Caco-2 (cell line): ENCODE data around the gene FAM3C. TPM values are rescaled to one million over a fixed set of nuclear protein-coding genes. Genes with fewer than 3 reads are reported as not detected.
A peak's percentile ranks its signal among the peaks of the same experiment; 100 is the strongest.

Experiments
- Bru-seq: library from RNA; stranded (reverse); fragments of 400-500 nt; gene quantifications from one replicate; lab custom pipeline; 2021; lab: Mats Ljungman, UMichigan
- BruChase-seq, 2 experiments: library from RNA; stranded (reverse); fragments of 400-500 nt; gene quantifications; one replicate each; lab custom pipeline; 2021; lab: Mats Ljungman, UMichigan
- BruUV-seq: library from RNA; stranded (reverse); fragments of 400-500 nt; replicated peaks from 2 replicates; lab custom pipeline; 2021; lab: Mats Ljungman, UMichigan
- CTCF ChIA-PET: fragments of 300-600 bp; sonication (Branson Sonifier 250); formaldehyde crosslinking; loops from one replicate; lab custom pipeline; 2022; ENCODE audit warnings: antibody characterized with exemption; lab: Charles Lee
- POLR2A ChIA-PET: fragments of 300-600 bp; sonication (Branson Sonifier 250); formaldehyde crosslinking; loops from one replicate; lab custom pipeline; 2022; ENCODE audit warnings: antibody characterized with exemption; lab: Charles Lee
- DNase-seq, 2 experiments: peaks; one replicate each; pipeline versions ENCODE4 v3.0.0 to v3.0.0-alpha.2; 2020 to 2022
- H3K27me3 ChIP-seq: replicated peaks from 2 replicates; pipeline ENCODE4 v1.6.0; 2011; ENCODE audit warnings: low read length; ENCODE audit not compliant: control insufficient read depth, insufficient read depth
- H3K36me3 ChIP-seq: 2 replicates; pipeline ENCODE4 v1.5.1; 2011; ENCODE audit warnings: low read length; ENCODE audit not compliant: control insufficient read depth, insufficient read depth
- H3K4me1 ChIP-seq: fragments of 250-450 bp; sonication (Bioruptor Pico); 2 replicates; pipeline ENCODE4 v1.5.1; 2020; ENCODE audit warnings: mild to moderate bottlenecking
- H3K4me3 ChIP-seq: 2 replicates; pipeline ENCODE4 v1.5.1; 2011; ENCODE audit warnings: low read depth, mild to moderate bottlenecking, control low read depth, low read length
- H3K9me3 ChIP-seq: fragments of 250-450 bp; sonication (Bioruptor Pico); 2 replicates; pipeline ENCODE4 v1.5.1; 2020; ENCODE audit warnings: mild to moderate bottlenecking, moderate library complexity
- H3K27ac Mint-ChIP-seq: one replicate; pipeline ENCODE4 v1.8.0; 2022; ENCODE audit warnings: mixed read lengths; ENCODE audit not compliant: unreplicated experiment
- H3K27me3 Mint-ChIP-seq: one replicate; pipeline ENCODE4 v1.8.0; 2022; ENCODE audit warnings: mixed read lengths; ENCODE audit not compliant: insufficient read depth, unreplicated experiment
- H3K36me3 Mint-ChIP-seq: one replicate; pipeline ENCODE4 v1.8.0; 2022; ENCODE audit warnings: mild to moderate bottlenecking, mixed read lengths; ENCODE audit not compliant: insufficient read depth, unreplicated experiment
- H3K4me1 Mint-ChIP-seq: one replicate; pipeline ENCODE4 v1.8.0; 2022; ENCODE audit warnings: low read depth, mixed read lengths; ENCODE audit not compliant: unreplicated experiment
- H3K4me3 Mint-ChIP-seq: one replicate; pipeline ENCODE4 v1.8.0; 2022; ENCODE audit warnings: mild to moderate bottlenecking, moderate library complexity, mixed read lengths; ENCODE audit not compliant: unreplicated experiment
- H3K9me3 Mint-ChIP-seq: one replicate; pipeline ENCODE4 v1.8.0; 2022; ENCODE audit warnings: mixed read lengths; ENCODE audit not compliant: unreplicated experiment
- intact Hi-C: fragments of 100-400 bp; cut with micrococcal nuclease; formaldehyde crosslinking; loops from one replicate; pipeline ENCODE4 v1.10.0; 2022; ENCODE audit not compliant: unreplicated experiment
- long read RNA-seq: library from polyadenylated mRNA; stranded (forward); transcript quantifications from one replicate; pipeline ENCODE4 v2.0.0, GENCODE V29; 2022
- total RNA-seq: library from RNA; stranded (reverse); gene quantifications from 2 replicates; pipeline ENCODE4 v1.2.3, GENCODE V29; 2022
- TF ChIP-seq, protein P1 (sequence below), 2 experiments: fragments of 200-600 bp in 1 of 2; IDR thresholded peaks; 1 replicate in 1 of 2; 2 replicates in 1 of 2; pipeline versions ENCODE4 v1.5.1 to v1.8.0; 2011 to 2022; ENCODE audit warnings: antibody characterized with exemption in 1 of 2, control low read depth in 1 of 2, inconsistent platforms in 1 of 2, low read depth in 1 of 2, low read length in 1 of 2, mild to moderate bottlenecking in 1 of 2, moderate library complexity in 1 of 2; ENCODE audit not compliant: insufficient read depth in 1 of 2, severe bottlenecking in 1 of 2, unreplicated experiment in 1 of 2

Gene FAM3C, protein sequence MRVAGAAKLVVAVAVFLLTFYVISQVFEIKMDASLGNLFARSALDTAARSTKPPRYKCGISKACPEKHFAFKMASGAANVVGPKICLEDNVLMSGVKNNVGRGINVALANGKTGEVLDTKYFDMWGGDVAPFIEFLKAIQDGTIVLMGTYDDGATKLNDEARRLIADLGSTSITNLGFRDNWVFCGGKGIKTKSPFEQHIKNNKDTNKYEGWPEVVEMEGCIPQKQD
- total RNA-seq, result 40.2 and 40.5 TPM in 2 replicates
- Bru-seq, nascent RNA, result percentile 90 among the genes with signal in this experiment
- percentile 84 among the genes with signal in this experiment for BruChase-seq, experiment 1, labeled RNA remaining after a 2-hour chase
- BruChase-seq, experiment 2, labeled RNA remaining after a 6-hour chase, result percentile 88 among the genes with signal in this experiment
- long read RNA-seq, transcript FAM3C-201 (10 exons, 2,508 nt), result major isoform, 164 of 177 reads
- long read RNA-seq, partial matches to known transcripts, result 1 of 177 reads
- long read RNA-seq, other reads (novel, unspliced or antisense), result 12 of 177 reads

DNA sequence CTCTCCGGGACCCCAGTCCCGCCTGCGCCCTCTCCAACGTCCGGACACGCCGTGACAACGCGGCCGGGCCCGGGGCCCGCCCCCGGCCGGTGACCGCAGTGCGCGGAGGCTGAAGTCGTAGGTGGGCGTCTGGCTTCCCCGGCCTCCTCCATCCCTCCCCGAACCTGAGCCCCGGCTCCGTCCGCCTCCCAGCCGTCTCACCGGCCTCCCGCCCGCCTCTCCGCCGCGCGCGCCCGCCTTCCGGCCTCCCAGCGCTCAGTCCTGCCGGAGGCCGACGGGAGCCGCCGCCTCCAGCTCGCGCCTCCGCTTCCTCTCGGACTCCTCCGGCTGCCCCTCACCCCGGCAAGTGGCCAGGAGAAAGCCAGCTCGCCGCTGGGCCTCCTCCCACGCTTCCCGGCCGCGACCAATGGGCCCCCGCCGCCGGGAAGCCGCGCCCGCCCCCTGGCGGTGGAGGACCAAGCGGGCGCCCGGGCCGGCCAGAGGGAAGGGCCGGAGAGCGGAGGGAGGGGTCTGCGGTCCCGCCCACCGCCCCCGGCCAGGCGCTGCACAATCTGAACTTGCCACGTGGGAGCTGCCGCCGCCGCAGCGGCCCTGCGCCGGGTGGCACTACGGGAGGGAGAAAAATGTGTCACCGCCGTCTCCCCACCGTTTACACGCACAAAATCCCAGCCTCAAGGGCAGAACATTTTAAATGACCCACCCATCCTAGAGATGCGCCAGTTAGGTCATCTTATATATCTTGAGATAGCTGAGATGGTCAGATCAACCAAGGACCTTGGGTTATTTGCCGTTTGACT, at the start of gene FAM3C:
FAM3C (minus strand) TSS at position 348 of the 797 bp plus-strand sequence. CDS start 13,339 bp downstream, outside the sequence.
- BruUV-seq, result no TSS peak
- Histone ChIP-seq H3K36me3 (no peaks in the 10 kb centered on the region), H3K4me3 (peak within 1 kb of the TSS; percentile 74), H3K27me3 (no peaks in the 10 kb centered on the region), H3K4me1 (peaks cover 24% of the 10 kb centered on the region), H3K9me3 (no peaks in the 10 kb centered on the region)
- H3K36me3 Mint-ChIP-seq, result peaks cover 26% of the 10 kb centered on the region
- peaks cover 7% of the 10 kb centered on the region for H3K4me1 Mint-ChIP-seq
- H3K4me3 Mint-ChIP-seq, result peak within 1 kb of the TSS; percentile 88
- peak within 1 kb of the TSS; percentile 79 for H3K27ac Mint-ChIP-seq
- intact Hi-C loops, result loop anchor here (1.0 to 2.0 kb wide), 5 partner anchors 11 to 151 kb away; no protein-coding TSS in a partner anchor
- ChIA-PET CTCF (interaction anchor here (0.6 to 2.6 kb wide), 16 partner anchors 8 to 1278 kb away, joined by 3 to 20 read pairs (median 4); no protein-coding TSS in a partner anchor), POLR2A (interaction anchor here (0.8 to 1.2 kb wide), 6 partner anchors 23 to 151 kb away, joined by 3 to 9 read pairs (median 4); no protein-coding TSS in a partner anchor)
- peak; percentile 90 to 97 for DNase-seq
- no peaks in the 10 kb centered on the region for H3K9me3 Mint-ChIP-seq
- TF ChIP-seq, protein P1, sequence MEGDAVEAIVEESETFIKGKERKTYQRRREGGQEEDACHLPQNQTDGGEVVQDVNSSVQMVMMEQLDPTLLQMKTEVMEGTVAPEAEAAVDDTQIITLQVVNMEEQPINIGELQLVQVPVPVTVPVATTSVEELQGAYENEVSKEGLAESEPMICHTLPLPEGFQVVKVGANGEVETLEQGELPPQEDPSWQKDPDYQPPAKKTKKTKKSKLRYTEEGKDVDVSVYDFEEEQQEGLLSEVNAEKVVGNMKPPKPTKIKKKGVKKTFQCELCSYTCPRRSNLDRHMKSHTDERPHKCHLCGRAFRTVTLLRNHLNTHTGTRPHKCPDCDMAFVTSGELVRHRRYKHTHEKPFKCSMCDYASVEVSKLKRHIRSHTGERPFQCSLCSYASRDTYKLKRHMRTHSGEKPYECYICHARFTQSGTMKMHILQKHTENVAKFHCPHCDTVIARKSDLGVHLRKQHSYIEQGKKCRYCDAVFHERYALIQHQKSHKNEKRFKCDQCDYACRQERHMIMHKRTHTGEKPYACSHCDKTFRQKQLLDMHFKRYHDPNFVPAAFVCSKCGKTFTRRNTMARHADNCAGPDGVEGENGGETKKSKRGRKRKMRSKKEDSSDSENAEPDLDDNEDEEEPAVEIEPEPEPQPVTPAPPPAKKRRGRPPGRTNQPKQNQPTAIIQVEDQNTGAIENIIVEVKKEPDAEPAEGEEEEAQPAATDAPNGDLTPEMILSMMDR (IDR thresholded peaks at IDR 0.05; ENCODE audit: insufficient read depth in 1 of 2, low read depth in 1 of 2, low read length in 1 of 2, severe bottlenecking in 1 of 2, unreplicated experiment in 1 of 2), result peak; percentile 49 to 90
- H3K27me3 Mint-ChIP-seq, result no peaks in the 10 kb centered on the region

DNA sequence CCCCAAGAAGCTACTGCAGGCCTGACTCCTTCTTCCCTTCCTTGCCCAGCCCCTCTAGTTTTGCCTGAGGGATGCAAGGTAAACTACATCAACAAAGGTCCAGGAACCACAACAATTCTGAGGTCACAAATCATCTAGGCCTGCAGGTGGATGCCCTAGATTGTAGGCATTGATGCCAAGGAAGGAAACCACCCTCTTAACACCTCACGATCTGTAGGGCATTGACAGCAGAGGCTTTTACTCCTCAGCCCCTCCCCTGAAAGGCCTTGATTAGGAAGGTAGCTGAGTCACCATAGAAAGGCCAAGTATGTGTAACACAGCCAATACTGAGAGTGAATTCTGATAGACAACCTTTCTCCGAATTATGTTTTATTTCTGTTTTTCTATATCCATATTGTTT, 46.7 kb upstream of the FAM3C start:
- Histone ChIP-seq H3K4me3 (no peak overlapping the region), H3K27me3 (no peaks in the 10 kb centered on the region), H3K9me3 (no peaks in the 10 kb centered on the region), H3K4me1 (0 out of 2 replicates have a peak, but pooled peaks cover 5% of the 10 kb centered on the region), H3K36me3 (no peaks in the 10 kb centered on the region)
- Mint-ChIP-seq H3K4me1 (peaks cover 11% of the 10 kb centered on the region), H3K36me3 (no peaks in the 10 kb centered on the region), H3K27me3 (no peaks in the 10 kb centered on the region), H3K9me3 (no peaks in the 10 kb centered on the region), H3K27ac (no peak overlapping the region), H3K4me3 (no peak overlapping the region)
- no peak for DNase-seq
- TF ChIP-seq, protein P1 (IDR thresholded peaks at IDR 0.05; ENCODE audit: insufficient read depth in 1 of 2, low read depth in 1 of 2, low read length in 1 of 2, severe bottlenecking in 1 of 2, unreplicated experiment in 1 of 2), result no peak
- ChIA-PET POLR2A (no interaction called here), CTCF (no interaction called here)
- intact Hi-C loops, result no loop called here
- BruUV-seq, result no TSS peak
